Measurements from ENCODE around the gene SPOCD1.

DNA sequence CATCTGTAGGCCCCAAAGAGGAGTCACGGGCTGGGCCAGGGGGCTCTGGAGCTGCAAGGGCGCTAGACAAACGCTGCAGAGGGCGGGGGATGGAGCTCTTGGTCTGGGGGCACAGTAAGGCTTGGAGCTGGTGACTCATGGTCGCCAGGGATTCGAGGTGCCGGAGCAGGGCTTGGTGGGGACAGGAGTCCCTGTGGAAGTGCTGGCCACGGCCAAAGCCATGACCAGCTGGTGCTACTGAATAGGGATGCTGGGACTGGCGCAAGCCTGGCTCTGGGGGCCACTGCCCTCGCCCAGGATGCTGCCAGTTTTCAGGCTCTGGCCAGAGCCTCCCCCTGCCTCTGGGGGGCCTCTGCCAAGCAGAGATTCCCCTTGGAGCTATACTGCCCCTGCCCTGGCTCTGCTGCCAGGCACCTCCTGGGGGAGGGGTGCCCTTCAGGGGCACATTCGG is 25.2 kb downstream of the SPOCD1 start:
- no peak for TF ChIP-seq CTCF (conservative IDR thresholded peaks at IDR 0.05; ENCODE audit: low read depth, low read length)
- TF ChIP-seq, protein P1, sequence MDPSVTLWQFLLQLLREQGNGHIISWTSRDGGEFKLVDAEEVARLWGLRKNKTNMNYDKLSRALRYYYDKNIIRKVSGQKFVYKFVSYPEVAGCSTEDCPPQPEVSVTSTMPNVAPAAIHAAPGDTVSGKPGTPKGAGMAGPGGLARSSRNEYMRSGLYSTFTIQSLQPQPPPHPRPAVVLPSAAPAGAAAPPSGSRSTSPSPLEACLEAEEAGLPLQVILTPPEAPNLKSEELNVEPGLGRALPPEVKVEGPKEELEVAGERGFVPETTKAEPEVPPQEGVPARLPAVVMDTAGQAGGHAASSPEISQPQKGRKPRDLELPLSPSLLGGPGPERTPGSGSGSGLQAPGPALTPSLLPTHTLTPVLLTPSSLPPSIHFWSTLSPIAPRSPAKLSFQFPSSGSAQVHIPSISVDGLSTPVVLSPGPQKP (IDR thresholded peaks at IDR 0.05; ENCODE audit: borderline replicate concordance, low read depth, low read length), result no peak
- TF ChIP-seq POLR2A (IDR thresholded peaks at IDR 0.05; ENCODE audit: low read depth, low read length), result no peak
- TF ChIP-seq BHLHE40 (IDR thresholded peaks at IDR 0.05; ENCODE audit: low read depth, low read length), result no peak
- TF ChIP-seq RAD21 (IDR thresholded peaks at IDR 0.05; ENCODE audit: low read length), result no peak
- TF ChIP-seq MXI1 (IDR thresholded peaks at IDR 0.05; ENCODE audit: borderline replicate concordance, low read depth, low read length), result no peak
- TF ChIP-seq CHD1 (IDR thresholded peaks at IDR 0.05; ENCODE audit: low read depth, low read length), result no peak
- TF ChIP-seq RFX5 (IDR thresholded peaks at IDR 0.05; ENCODE audit: low read depth, low read length), result no peak
